HCT116 (cell line): ENCODE data around the gene SDC3. TPM values are rescaled to one million over a fixed set of nuclear protein-coding genes. Genes with fewer than 3 reads are reported as not detected.

Experiments
- ATAC-seq: fragments of 200-7000 bp; cut with Tn5 transposase; 2 replicates; pipeline ENCODE4 v1.9.1; 2020; ENCODE audit warnings: mild to moderate bottlenecking, moderate library complexity
- BruUV-seq: library from RNA; stranded (reverse); fragments of 400-500 nt; replicated peaks from 2 replicates; lab custom pipeline; 2021; lab: Mats Ljungman, UMichigan
- CTCF ChIA-PET: fragments of 300-600 bp; sonication (Branson Sonifier 250); formaldehyde crosslinking; loops from one replicate; lab custom pipeline; 2021; ENCODE audit warnings: antibody characterized with exemption; lab: Charles Lee
- POLR2A ChIA-PET: fragments of 300-600, 350-600 bp; sonication (Branson Sonifier 250); formaldehyde crosslinking; loops from one replicate; lab custom pipeline; 2021; ENCODE audit warnings: antibody characterized with exemption; lab: Charles Lee
- RAD21 ChIA-PET, 2 experiments: fragments of 300-600 bp; sonication (Branson Sonifier 250); formaldehyde crosslinking; loops; one replicate each; lab custom pipeline; 2023; ENCODE audit warnings: low total read pairs in 2 of 2; ENCODE audit not compliant: uncharacterized antibody in 2 of 2, unreplicated experiment in 2 of 2, low non-redundant PET in 1 of 2; lab: Charles Lee
- DNase-seq: peaks from one replicate; pipeline ENCODE4 v3.0.0-alpha.2; 2010; ENCODE audit warnings: low read depth, low spot score
- H2AFZ ChIP-seq: fragments of 200-600 bp; shearing (Covaris generic), sonication (generic); 2 replicates; pipeline ENCODE4 v1.6.1; 2017; ENCODE audit warnings: low read depth, mixed run types, mixed read lengths, antibody characterized with exemption, low read length; ENCODE audit not compliant: poor library complexity, severe bottlenecking
- H3K27ac ChIP-seq: 2 replicates; pipeline ENCODE4 v1.5.1; 2012; ENCODE audit warnings: low read depth, low read length
- H3K27me3 ChIP-seq: fragments of 200-600 bp; sonication (generic); 2 replicates; pipeline ENCODE4 v1.6.1; 2016; ENCODE audit warnings: mixed run types, low read length, mixed read lengths; ENCODE audit not compliant: insufficient read depth
- H3K36me3 ChIP-seq, 2 experiments: fragments of 200-500 bp in 1 of 2; fragments of 200-600 bp in 1 of 2; sonication (Bioruptor generic) in 1 of 2; sonication (generic) in 1 of 2; 2 replicates each; pipeline versions ENCODE4 v1.5.1 to v1.6.1; 2014 to 2016; ENCODE audit warnings: low read length in 2 of 2, inconsistent platforms in 1 of 2, mixed read lengths in 1 of 2, mixed run types in 1 of 2; ENCODE audit not compliant: insufficient read depth in 2 of 2, control insufficient read depth in 1 of 2
- H3K4me1 ChIP-seq, 2 experiments: fragments of 200-600 bp in 1 of 2; sonication (generic) in 1 of 2; 2 replicates each; pipeline versions ENCODE4 v1.5.1 to v1.6.1; 2012 to 2017; ENCODE audit warnings: low read length in 2 of 2, inconsistent platforms in 1 of 2, mild to moderate bottlenecking in 1 of 2, mixed read lengths in 1 of 2, mixed run types in 1 of 2, moderate library complexity in 1 of 2; ENCODE audit not compliant: insufficient read depth in 2 of 2, control insufficient read depth in 1 of 2
- H3K4me2 ChIP-seq: fragments of 200-600 bp; sonication (generic); 2 replicates; pipeline ENCODE4 v1.6.1; 2017; ENCODE audit warnings: mixed run types, low read length, mixed read lengths
- H3K4me3 ChIP-seq, 2 experiments: fragments of 200-600 bp in 1 of 2; sonication (generic) in 1 of 2; replicated peaks in 1 of 2; 2 replicates each; pipeline ENCODE4 v1.5.1; 2011 to 2016; ENCODE audit warnings: low read length in 2 of 2, control low read depth in 1 of 2, low read depth in 1 of 2, mild to moderate bottlenecking in 1 of 2, mixed read lengths in 1 of 2, mixed run types in 1 of 2
- H3K79me2 ChIP-seq: fragments of 200-600 bp; sonication (generic); 2 replicates; pipeline ENCODE4 v1.6.1; 2017; ENCODE audit warnings: mild to moderate bottlenecking, mixed run types, low read length, moderate library complexity, mixed read lengths; ENCODE audit not compliant: insufficient read depth
- H3K9ac ChIP-seq: fragments of 200-600 bp; sonication (generic); 2 replicates; pipeline ENCODE4 v1.6.1; 2016; ENCODE audit warnings: low read length, mixed read lengths
- H3K9me2 ChIP-seq: fragments of 200-600 bp; sonication (generic), shearing (Covaris generic); 2 replicates; pipeline ENCODE4 v1.6.1; 2017; ENCODE audit warnings: mixed run types, mild to moderate bottlenecking, moderate library complexity; ENCODE audit not compliant: insufficient read depth
- H3K9me3 ChIP-seq, 2 experiments: fragments of 200-500 bp in 1 of 2; fragments of 200-600 bp in 1 of 2; sonication (Bioruptor generic) in 1 of 2; sonication (generic) in 1 of 2; 2 replicates each; pipeline ENCODE4 v1.6.1; 2014 to 2017; ENCODE audit warnings: low read length in 2 of 2, mixed read lengths in 2 of 2, inconsistent platforms in 1 of 2, low read depth in 1 of 2, mild to moderate bottlenecking in 1 of 2, mixed run types in 1 of 2, moderate library complexity in 1 of 2; ENCODE audit not compliant: control insufficient read depth in 1 of 2, insufficient read depth in 1 of 2
- H4K20me1 ChIP-seq: fragments of 200-600 bp; sonication (generic), shearing (Covaris generic); 2 replicates; pipeline ENCODE4 v1.6.1; 2017; ENCODE audit warnings: mixed run types, mild to moderate bottlenecking, moderate library complexity; ENCODE audit not compliant: insufficient read depth
- CBX3 ChIP-seq: IDR thresholded peaks from 2 replicates; pipeline ENCODE4 v1.6.1; 2012; ENCODE audit warnings: low read depth
- CTCF ChIP-seq, 3 experiments: fragments of 200-600 bp in 1 of 3; sonication (generic) in 1 of 3; IDR thresholded peaks in 2 of 3; conservative IDR thresholded peaks in 1 of 3; 2 replicates each; pipeline ENCODE4 v1.5.1; 2012 to 2017; ENCODE audit warnings: low read depth in 2 of 3, low read length in 2 of 3, antibody characterized with exemption in 1 of 3, borderline replicate concordance in 1 of 3, control low read depth in 1 of 3, mild to moderate bottlenecking in 1 of 3, mixed read lengths in 1 of 3, mixed run types in 1 of 3, moderate library complexity in 1 of 3; ENCODE audit not compliant: insufficient read depth in 1 of 3
- EGR1 ChIP-seq: IDR thresholded peaks from 2 replicates; pipeline ENCODE4 v1.6.1; 2012; ENCODE audit warnings: low read depth
- ELF1 ChIP-seq: IDR thresholded peaks from 2 replicates; pipeline ENCODE4 v1.6.1; 2012; ENCODE audit warnings: low read depth, borderline replicate concordance
- POLR2A ChIP-seq: IDR thresholded peaks from 2 replicates; pipeline ENCODE4 v1.7.0; 2011; ENCODE audit warnings: borderline replicate concordance; ENCODE audit not compliant: insufficient read depth, insufficient read length; ENCODE audit errors: extremely low read depth
- POLR2AphosphoS5 ChIP-seq: IDR thresholded peaks from 2 replicates; pipeline ENCODE4 v1.6.1; 2011; ENCODE audit warnings: mild to moderate bottlenecking, low read depth, low read length, moderate library complexity
- SIN3A ChIP-seq: IDR thresholded peaks from 2 replicates; pipeline ENCODE4 v1.6.1; 2012; ENCODE audit warnings: low read depth
- YY1 ChIP-seq: IDR thresholded peaks from 2 replicates; pipeline ENCODE4 v1.6.1; 2011; ENCODE audit warnings: low read length, low read depth, moderate library complexity, mild to moderate bottlenecking; ENCODE audit not compliant: insufficient replicate concordance; ENCODE audit errors: extremely low read depth
- ZFX ChIP-seq: fragments of 450-650 bp; IDR thresholded peaks from 2 replicates; pipeline ENCODE4 v1.6.1; 2017
- ZNF274 ChIP-seq: fragments of 200-500 bp; sonication (Bioruptor generic); IDR thresholded peaks from 2 replicates; pipeline ENCODE4 v1.6.1; 2014; ENCODE audit warnings: mild to moderate bottlenecking, low read depth, low read length, inconsistent platforms
- intact Hi-C: fragments of 100-400 bp; cut with micrococcal nuclease; formaldehyde crosslinking; loops from 2 replicates; pipeline ENCODE4 v1.10.0; 2022
- total RNA-seq: library from RNA; stranded (reverse); gene quantifications from one replicate; pipeline ENCODE4 v1.2.1, GENCODE V29; 2021; ENCODE audit not compliant: unreplicated experiment

The SDC3 gene
- total RNA-seq, 1 experiment from 2014 or later, result 40.1 TPM

GRCh38 chr1:30898031-30898815 lies 10.3 kb downstream of the SDC3 start:
- H3K4me2 ChIP-seq, result no peak overlapping the region
- H3K9ac ChIP-seq, result no peak overlapping the region
- H4K20me1 ChIP-seq, result no peaks in the 10 kb centered on the region
- CTCF ChIA-PET, result no interaction called here
- H3K9me3 ChIP-seq, result no peaks in the 10 kb centered on the region
- POLR2A ChIA-PET, result no interaction called here
- BruUV-seq, result no TSS peak
- H3K36me3 ChIP-seq, result no peaks in the 10 kb centered on the region
- DNase-seq (no peak), ATAC-seq (no peak)
- H3K79me2 ChIP-seq, result peaks cover 5% of the 10 kb centered on the region; the same call in 1 of the 2 replicates
- intact Hi-C loops, result no loop called here
- TF ChIP-seq ELF1 (no peak), YY1 (no peak), ZNF274 (no peak), ZFX (no peak), EGR1 (no peak), CBX3 (no peak), POLR2AphosphoS5 (no peak), SIN3A (no peak), CTCF (IDR thresholded peaks at IDR 0.05 in 2 of 3, conservative IDR thresholded peaks at IDR 0.05 in 1 of 3; ENCODE audit: borderline replicate concordance in 1 of 3, insufficient read depth in 1 of 3, low read depth in 2 of 3, low read length in 2 of 3) (no peak), POLR2A (no peak)
- H3K9me2 ChIP-seq, result no peaks in the 10 kb centered on the region
- H3K27ac ChIP-seq, result no peak overlapping the region
- RAD21 ChIA-PET, result no interaction called here
- H2AFZ ChIP-seq, result no peak overlapping the region
- H3K4me3 ChIP-seq, result no peak overlapping the region
- peaks cover 0 to 7% of the 10 kb centered on the region in 2 experiments; a peak in 1 of 4 replicates for H3K4me1 ChIP-seq
- H3K27me3 ChIP-seq, result no peaks in the 10 kb centered on the region
